Activated CD4-positive, alpha-beta T cell treated with anti-CD3 and anti-CD28 coated beads, Interleukin-2, amount 50 U/mL, for 24 hours (primary cell): Measurements from ENCODE around the gene ACAD10.

Experiments
- DNase-seq, 2 donors: peaks; one replicate each; pipeline ENCODE4 v3.0.0-alpha.2; 2020; ENCODE audit warnings: low read depth in 1 of 2, low spot score in 1 of 2

ACAD10 gene

GRCh38 chr12:111775205-111776193 is 89.6 kb downstream of the ACAD10 start:
- DNase-seq = no peak

- no peak for DNase-seq
Measured at GRCh38 chr12:111776836-111777344, 91.0 kb downstream of the ACAD10 start.

- DNase-seq = no peak
Measured at GRCh38 chr12:111777345-111778045, 91.6 kb downstream of the ACAD10 start.

GRCh38 chr12:111780166-111780565 is 94.3 kb downstream of the ACAD10 start:
- no peak for DNase-seq

- no peak for DNase-seq
Measured at GRCh38 chr12:111780615-111781014, 94.8 kb downstream of the ACAD10 start.

GRCh38 chr12:111781085-111781658 is 95.3 kb downstream of the ACAD10 start:
- no peak for DNase-seq

- no peak for DNase-seq
Measured at GRCh38 chr12:111783046-111783445, 97.2 kb downstream of the ACAD10 start.

GRCh38 chr12:111784953-111785352 is 99.1 kb downstream of the ACAD10 start:
- DNase-seq = no peak

- no peak for DNase-seq
Measured at GRCh38 chr12:111785651-111786050, 99.8 kb downstream of the ACAD10 start.

GRCh38 chr12:111788178-111788654 is 102.4 kb downstream of the ACAD10 start:
- DNase-seq = no peak

- DNase-seq = no peak
Measured at GRCh38 chr12:111789779-111790178, 103.9 kb downstream of the ACAD10 start.

GRCh38 chr12:111791507-111791906 is 105.7 kb downstream of the ACAD10 start:
- DNase-seq = no peak

- DNase-seq = no peak
Measured at GRCh38 chr12:111792155-111792855, 106.5 kb downstream of the ACAD10 start.

GRCh38 chr12:111792856-111793235 is 107.0 kb downstream of the ACAD10 start:
- no peak for DNase-seq

GRCh38 chr12:111798182-111798581 is 112.3 kb downstream of the ACAD10 start:
- no peak for DNase-seq

GRCh38 chr12:111799758-111800157 is 113.9 kb downstream of the ACAD10 start:
- no peak for DNase-seq

GRCh38 chr12:111803038-111803626 is 117.3 kb downstream of the ACAD10 start:
- no peak for DNase-seq

GRCh38 chr12:111803851-111804250 is 118.0 kb downstream of the ACAD10 start:
- DNase-seq = no peak

- DNase-seq = no peak
Measured at GRCh38 chr12:111806304-111806703, 120.5 kb downstream of the ACAD10 start.
